Right lobe of liver (tissue), 6 donors: ENCODE results near the gene ARHGEF19. TPM values are rescaled to one million over a fixed set of nuclear protein-coding genes. Genes with fewer than 3 reads are reported as not detected.

Source experiments
- ATAC-seq, 4 donors: fragments of 200-7000 bp; cut with Tn5 transposase; one replicate each; pipeline ENCODE4 v1.9.1; 2020; ENCODE audit warnings: mild to moderate bottlenecking in 4 of 4, moderate library complexity in 4 of 4
- DNase-seq, 3 donors: peaks; one replicate each; pipeline ENCODE4 v3.0.0-alpha.2; 2020
- H3K27ac ChIP-seq, 3 donors: fragments of 200-600 bp; one replicate each; pipeline ENCODE4 v1.8.0; 2022
- H3K27me3 ChIP-seq, 2 donors: fragments of 200-600 bp; one replicate each; pipeline ENCODE4 v1.8.0; 2022
- H3K36me3 ChIP-seq, 4 donors: fragments of 200-600 bp; sonication (generic) in 1 of 4; one replicate each; pipeline versions ENCODE4 v1.5.1 to v1.8.0; 2017 to 2022; ENCODE audit warnings: control low read depth in 1 of 4
- H3K4me1 ChIP-seq, 4 donors: fragments of 200-600 bp; sonication (generic) in 1 of 4; one replicate each; pipeline versions ENCODE4 v1.5.1 to v1.8.0; 2017 to 2022; ENCODE audit warnings: control low read depth in 1 of 4
- H3K4me3 ChIP-seq, 3 donors: fragments of 200-600 bp; one replicate each; pipeline ENCODE4 v1.8.0; 2022
- H3K9me3 ChIP-seq, 4 donors: fragments of 200-600 bp; sonication (generic) in 1 of 4; one replicate each; pipeline versions ENCODE4 v1.5.1 to v1.8.0; 2017 to 2022; ENCODE audit warnings: control low read depth in 1 of 4
- CTCF ChIP-seq, 4 donors: fragments of 200-600 bp in 3 of 4; fragments of 450-650 bp in 1 of 4; IDR thresholded peaks; one replicate each; pipeline versions ENCODE4 v1.5.1 to v1.8.0; 2016 to 2022; ENCODE audit warnings: antibody characterized with exemption in 4 of 4, mild to moderate bottlenecking in 2 of 4
- POLR2A ChIP-seq: fragments of 450-650 bp; IDR thresholded peaks from one replicate; pipeline ENCODE4 v1.6.1; 2017; ENCODE audit warnings: antibody characterized with exemption, mild to moderate bottlenecking
- WGBS: methylation state at CpG from one replicate; pipeline ENCODE4 v1.1.6; 2018; ENCODE audit warnings: low coverage, low lambda C conversion rate; ENCODE audit not compliant: insufficient coverage; ENCODE audit errors: missing lambda C conversion rate; 5-methylcytosine and 5-hydroxymethylcytosine counted together
- intact Hi-C, 2 donors: fragments of 100-400 bp; cut with DNase I; formaldehyde crosslinking; loops; one replicate each; pipeline versions ENCODE4 v1.11.2 to v1.14.1; 2022
- total RNA-seq, 6 experiments: library from RNA; depleted of rRNA in 2 of 6; stranded (reverse); fragments of >200 nt in 2 of 6; fragmentation: NEBNext Ultra II Directional in 3 of 6; extraction: Animal tissue kit (Norgen Biotek cat#: 25700) in 3 of 6; gene quantifications; one replicate each; pipeline versions ENCODE4 v1.1.0 to v1.2.4, GENCODE V29; 2016 to 2023
- donor health status: DM: no; HTN: yes; CAD: no.
- donor health status: DM: no; HTN: no; CAD: no.
- donor health status: DM: no; HTN: no; CAD: no.
- donor health status: DM: no; HTN: yes; CAD: no.
- donor health status: DM: no; HTN: yes; CAD: no.

Gene ARHGEF19
- total RNA-seq, 6 experiments from 2014 or later: 0.31 to 2.8 (median 1.5) TPM

DNA sequence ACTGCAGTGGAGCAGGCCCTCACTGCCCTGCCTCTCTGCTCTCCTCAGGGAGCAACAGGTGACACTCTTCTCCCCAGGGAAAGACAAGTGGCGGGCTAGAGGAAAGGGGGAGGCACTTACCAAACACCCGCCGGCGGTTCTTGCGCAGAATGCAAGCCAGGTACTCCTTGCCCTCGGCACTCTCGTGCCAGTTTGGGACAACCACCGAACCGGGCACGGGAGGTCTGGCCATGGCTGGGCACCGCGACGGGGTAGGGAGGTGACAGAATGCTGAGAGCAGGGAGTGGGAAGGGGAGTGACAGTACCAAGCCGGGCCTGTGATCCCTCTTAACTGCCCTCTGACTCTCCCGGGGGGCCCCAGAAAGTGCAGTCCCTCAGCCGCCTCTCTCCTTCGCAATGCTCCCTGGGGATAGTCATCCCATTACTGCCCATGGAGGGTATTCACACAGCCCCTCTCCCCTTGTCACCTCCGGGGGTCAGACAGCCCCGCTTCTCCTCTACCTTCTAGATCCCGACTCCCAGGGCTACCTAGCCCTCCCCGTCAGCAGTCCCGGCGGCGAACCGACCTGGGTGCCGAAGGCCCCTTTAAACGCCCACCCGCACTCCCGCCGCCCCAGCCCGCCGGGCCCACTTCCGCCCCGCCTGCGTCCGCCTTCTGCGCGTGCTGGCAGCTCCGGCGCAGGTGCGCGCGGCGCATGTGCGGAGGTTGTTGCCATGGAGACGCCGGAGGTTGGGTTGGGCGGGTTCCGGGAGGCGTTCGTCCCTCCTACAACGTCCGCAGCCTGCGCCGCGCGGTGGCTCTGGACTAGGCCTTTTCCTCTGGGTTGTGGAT is 24.3 kb upstream of the ARHGEF19 start, which contains the start of gene CPLANE2:
Gene CPLANE2 (minus strand): TSS at position 673 of the 832 bp plus-strand sequence. CDS start 441 bp downstream, at position 232.
- peaks cover 0 to 14% (median 4%) of the 10 kb centered on the region in 4 donors for H3K4me1 ChIP-seq
- ATAC-seq (peak; percentile 92 to 97 (median 95)), DNase-seq (peak; percentile 96 to 97 (median 97))
- no peaks in the 10 kb centered on the region for H3K9me3 ChIP-seq
- intact Hi-C loops: no loop called here
- peak within 1 kb of the TSS; percentile 52 to 78 (median 78) for H3K4me3 ChIP-seq
- TF ChIP-seq POLR2A (no peak), CTCF (IDR thresholded peaks at IDR 0.05) (peak in 1 of 4 donors; percentile 1)
- H3K27me3 ChIP-seq: no peaks in the 10 kb centered on the region
- H3K27ac ChIP-seq: peak within 1 kb of the TSS; percentile 55 to 62 (median 60)
- WGBS: 2% methylated on average over 17 of the region's 57 CpGs
- no peaks in the 10 kb centered on the region for H3K36me3 ChIP-seq

DNA sequence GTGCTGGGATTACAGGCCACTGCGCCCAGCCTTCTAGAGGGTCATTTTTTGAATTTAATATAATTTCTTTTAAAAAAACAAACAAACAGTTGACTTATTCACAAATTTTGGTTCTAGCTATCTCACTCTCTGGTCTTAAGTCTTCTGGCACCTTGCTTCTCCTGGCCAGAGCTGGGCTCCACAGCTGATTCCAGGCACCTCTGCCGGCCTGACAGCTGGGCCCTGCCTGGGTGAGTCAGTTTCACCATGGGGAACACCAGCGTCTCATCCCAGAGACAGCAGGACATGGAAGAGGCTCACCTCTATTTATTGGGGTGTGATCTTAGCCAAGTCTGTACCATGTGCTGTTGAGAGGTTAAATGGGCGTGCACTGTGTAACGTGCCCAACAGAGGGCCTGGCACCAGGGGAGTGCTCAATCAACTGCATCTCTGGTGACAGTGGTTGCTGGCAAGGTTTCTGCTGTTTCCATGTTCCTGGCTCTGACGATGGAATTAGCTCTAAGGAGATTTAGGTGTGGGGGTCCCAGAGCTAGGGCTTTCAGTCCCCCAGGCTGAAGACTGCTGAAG is 23.6 kb upstream of the ARHGEF19 start:
- intact Hi-C loops: no loop called here
- TF ChIP-seq POLR2A (no peak), CTCF (IDR thresholded peaks at IDR 0.05) (peak; percentile 20 to 34 (median 26))
- Histone ChIP-seq H3K27ac (peak overlapping the region in 1 of 3 donors; percentile 62), H3K4me1 (peaks cover 0 to 14% (median 4%) of the 10 kb centered on the region in 4 donors), H3K4me3 (peak overlapping the region in 2 of 3 donors; percentile 78), H3K27me3 (no peaks in the 10 kb centered on the region), H3K9me3 (no peaks in the 10 kb centered on the region), H3K36me3 (no peaks in the 10 kb centered on the region)
- DNase-seq (peak in 2 of 3 donors; percentile 57 to 69), ATAC-seq (peak; percentile 66 to 71 (median 70))
- 38% methylated on average over 3 of the region's 6 CpGs for WGBS

DNA sequence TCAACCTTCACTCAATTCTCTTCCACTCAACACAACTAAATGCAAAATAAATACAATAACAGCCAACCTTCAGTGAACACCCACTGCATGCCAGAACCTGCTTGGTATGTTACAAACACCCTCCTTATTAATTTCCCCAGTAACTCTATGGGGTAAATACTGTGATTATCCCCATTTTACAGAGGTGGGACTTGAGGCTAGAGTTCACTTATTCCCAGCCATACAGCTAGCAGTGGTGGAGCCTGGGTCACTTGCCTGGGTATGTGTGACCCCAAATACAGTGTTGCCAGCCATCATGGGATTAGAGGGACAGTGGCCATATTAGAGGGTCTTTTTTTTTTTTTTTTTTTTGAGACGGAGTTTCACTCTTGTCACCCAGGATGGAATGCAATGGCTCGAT is 22.9 kb upstream of the ARHGEF19 start:
- no peak overlapping the region for H3K4me3 ChIP-seq
- no peak for TF ChIP-seq POLR2A
- H3K4me1 ChIP-seq: peaks cover 0 to 14% (median 4%) of the 10 kb centered on the region in 4 donors
- ATAC-seq (no peak), DNase-seq (no peak)
- H3K36me3 ChIP-seq: no peaks in the 10 kb centered on the region
- no peaks in the 10 kb centered on the region for H3K9me3 ChIP-seq
- H3K27me3 ChIP-seq: no peaks in the 10 kb centered on the region
- intact Hi-C loops: no loop called here
- 100% methylated on average over 1 of the region's 2 CpGs for WGBS
- H3K27ac ChIP-seq: no peak overlapping the region

- peak in 1 of 3 donors; percentile 58 for DNase-seq
- WGBS: 100% methylated on average over 1 of the region's 8 CpGs
- H3K4me1 ChIP-seq: peaks cover 0 to 14% (median 4%) of the 10 kb centered on the region in 4 donors
- intact Hi-C loops: no loop called here
- no peak for TF ChIP-seq POLR2A
- no peak for TF ChIP-seq CTCF (IDR thresholded peaks at IDR 0.05)
- no peaks in the 10 kb centered on the region for H3K9me3 ChIP-seq
- no peak for ATAC-seq
- H3K27ac ChIP-seq: no peak overlapping the region
- H3K27me3 ChIP-seq: no peaks in the 10 kb centered on the region
- no peak overlapping the region for H3K4me3 ChIP-seq
- no peaks in the 10 kb centered on the region for H3K36me3 ChIP-seq
Observed at GRCh38 chr1:16233431-16233830, 21.0 kb upstream of the ARHGEF19 start.

GRCh38 chr1:16232316-16232710 is 19.9 kb upstream of the ARHGEF19 start:
- H3K9me3 ChIP-seq: no peaks in the 10 kb centered on the region
- no CpG with 5 or more reads among the region's 5 CpGs for WGBS
- no peaks in the 10 kb centered on the region for H3K27me3 ChIP-seq
- H3K36me3 ChIP-seq: no peaks in the 10 kb centered on the region
- peaks cover 0 to 9% (median 2%) of the 10 kb centered on the region in 4 donors for H3K4me1 ChIP-seq
- H3K27ac ChIP-seq: no peak overlapping the region
- no peak for ATAC-seq
- no peak for TF ChIP-seq CTCF (IDR thresholded peaks at IDR 0.05)
- TF ChIP-seq POLR2A: no peak
- peak in 1 of 3 donors; percentile 42 for DNase-seq
- no peak overlapping the region for H3K4me3 ChIP-seq
- intact Hi-C loops: no loop called here
